22Rv1 (cell line): ENCODE results near the gene FUT8.
A peak's percentile ranks its signal among the peaks of the same experiment; 100 is the strongest.

Experiments
- H3K27ac ChIP-seq: fragments of 450-650 bp; 2 replicates; pipeline ENCODE4 v1.5.1; 2017
- ZFX ChIP-seq: fragments of 450-650 bp; IDR thresholded peaks from 2 replicates; pipeline ENCODE4 v1.6.1; 2017; ENCODE audit warnings: antibody characterized with exemption, borderline replicate concordance
- TF ChIP-seq, protein P1 (sequence below): fragments of 450-650 bp; IDR thresholded peaks from 2 replicates; pipeline ENCODE4 v1.5.1; 2017; ENCODE audit warnings: mild to moderate bottlenecking

The FUT8 gene

DNA sequence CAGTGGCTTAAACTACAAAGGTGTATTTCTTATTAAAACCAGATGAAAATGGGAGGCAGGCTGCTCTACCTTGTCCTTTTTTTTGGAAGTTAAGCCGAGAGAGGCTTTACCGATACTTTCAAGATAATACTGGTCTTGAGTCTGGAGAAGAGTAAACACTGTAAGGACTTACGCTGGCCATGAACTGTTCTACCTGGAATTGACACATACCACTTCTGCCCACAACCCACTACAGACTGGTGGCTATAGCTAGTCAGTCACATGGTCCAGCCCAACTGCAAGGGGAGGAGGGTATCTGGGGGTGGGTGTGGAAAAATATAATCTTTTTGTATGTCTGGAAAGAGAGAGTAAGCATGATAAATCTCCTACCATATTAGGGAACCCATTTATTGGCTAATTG lies 4.4 kb upstream of the FUT8 start:
- TF ChIP-seq, protein P1, sequence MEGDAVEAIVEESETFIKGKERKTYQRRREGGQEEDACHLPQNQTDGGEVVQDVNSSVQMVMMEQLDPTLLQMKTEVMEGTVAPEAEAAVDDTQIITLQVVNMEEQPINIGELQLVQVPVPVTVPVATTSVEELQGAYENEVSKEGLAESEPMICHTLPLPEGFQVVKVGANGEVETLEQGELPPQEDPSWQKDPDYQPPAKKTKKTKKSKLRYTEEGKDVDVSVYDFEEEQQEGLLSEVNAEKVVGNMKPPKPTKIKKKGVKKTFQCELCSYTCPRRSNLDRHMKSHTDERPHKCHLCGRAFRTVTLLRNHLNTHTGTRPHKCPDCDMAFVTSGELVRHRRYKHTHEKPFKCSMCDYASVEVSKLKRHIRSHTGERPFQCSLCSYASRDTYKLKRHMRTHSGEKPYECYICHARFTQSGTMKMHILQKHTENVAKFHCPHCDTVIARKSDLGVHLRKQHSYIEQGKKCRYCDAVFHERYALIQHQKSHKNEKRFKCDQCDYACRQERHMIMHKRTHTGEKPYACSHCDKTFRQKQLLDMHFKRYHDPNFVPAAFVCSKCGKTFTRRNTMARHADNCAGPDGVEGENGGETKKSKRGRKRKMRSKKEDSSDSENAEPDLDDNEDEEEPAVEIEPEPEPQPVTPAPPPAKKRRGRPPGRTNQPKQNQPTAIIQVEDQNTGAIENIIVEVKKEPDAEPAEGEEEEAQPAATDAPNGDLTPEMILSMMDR, result no peak
- no peak for TF ChIP-seq ZFX

DNA sequence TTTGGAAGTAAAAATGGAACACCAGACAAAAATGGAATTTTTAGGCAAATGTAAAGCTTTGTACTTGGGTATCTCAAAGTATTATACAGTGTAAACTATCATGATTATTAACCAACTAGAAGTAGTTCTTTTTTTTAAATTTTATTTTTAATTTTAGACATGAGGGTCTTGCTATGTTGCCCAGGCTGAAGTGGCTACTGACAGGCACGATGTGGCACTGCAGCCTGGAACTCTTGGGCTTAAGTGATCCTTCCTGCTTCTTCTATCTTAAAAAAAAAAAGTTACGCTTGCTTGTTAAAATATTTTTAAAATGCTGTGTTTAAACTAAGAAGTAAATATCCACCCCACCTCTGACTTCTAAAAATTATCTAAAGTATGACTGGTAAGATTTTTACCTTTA lies 1.9 kb upstream of the FUT8 start:
- no peak overlapping the region for H3K27ac ChIP-seq
- TF ChIP-seq, protein P1, result no peak
- no peak for TF ChIP-seq ZFX

More for the DNA sequence above, 4.4 kb upstream of the FUT8 start:
- H3K27ac ChIP-seq, result no peak overlapping the region

DNA sequence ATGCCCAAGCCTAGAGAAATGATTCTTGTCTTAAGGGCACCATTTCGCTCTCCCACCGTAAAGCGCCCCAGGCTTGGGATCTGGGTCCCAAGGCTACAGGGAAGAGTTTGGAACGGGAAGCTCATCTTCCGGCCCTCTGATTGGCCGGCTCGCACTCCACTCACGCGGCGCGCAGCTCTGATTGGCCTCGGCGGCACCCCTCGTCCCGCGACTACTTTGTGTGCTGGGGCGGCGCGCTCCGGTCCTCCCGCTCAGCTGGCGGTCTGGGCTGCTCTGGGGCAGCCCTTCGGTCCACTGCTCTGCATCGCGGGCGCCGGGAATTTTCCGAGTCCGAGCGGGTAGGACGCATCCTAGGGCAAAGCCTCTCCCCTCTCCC lies 886 bp upstream of the FUT8 start:
- H3K27ac ChIP-seq, result peak overlapping the region; percentile 90
- TF ChIP-seq, protein P1, result no peak
- no peak for TF ChIP-seq ZFX

DNA sequence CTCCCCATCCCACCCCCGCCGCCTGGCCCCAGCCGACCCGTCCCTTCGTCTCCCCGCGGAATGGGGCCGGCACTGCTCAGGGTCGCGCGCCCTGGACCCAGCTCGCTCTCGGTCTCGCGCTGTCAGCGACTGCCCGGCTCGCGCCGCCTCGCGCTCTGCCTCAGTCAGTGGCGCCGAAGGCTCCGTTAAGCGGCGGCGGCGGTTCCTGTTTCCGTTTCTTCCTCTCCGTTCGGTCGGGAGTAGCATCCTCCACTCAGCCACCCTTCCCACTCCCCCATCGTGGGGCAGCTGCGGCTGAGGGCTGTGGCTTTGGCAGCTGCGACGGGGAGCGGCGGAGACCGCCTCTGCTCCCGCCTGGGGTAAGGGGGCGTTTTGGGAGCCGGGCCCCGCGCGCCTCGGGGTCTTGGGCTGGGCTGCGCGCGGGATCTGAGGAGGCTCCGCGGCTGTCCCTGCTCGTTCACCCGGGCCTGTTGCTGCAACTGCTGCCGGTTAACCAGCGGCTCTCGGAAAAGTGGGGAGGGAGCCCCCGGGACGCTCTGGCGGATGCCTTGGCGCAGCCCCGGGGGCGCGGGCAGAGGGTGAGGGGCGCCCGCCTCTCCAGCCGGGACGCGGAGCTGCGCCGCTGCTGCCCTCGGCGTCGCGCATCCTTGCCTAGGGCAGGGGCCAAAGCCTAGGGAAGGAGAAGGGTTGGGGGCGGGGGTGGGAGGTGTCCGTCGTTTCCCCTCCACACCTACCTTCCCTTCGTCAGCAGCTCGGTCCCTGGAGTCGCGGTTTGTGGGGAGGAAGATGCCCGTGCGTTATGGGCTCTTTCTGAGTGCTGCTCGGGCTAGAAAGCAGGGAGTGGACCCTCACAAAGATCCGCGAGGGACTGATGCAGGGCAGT lies 567 bp downstream of the FUT8 start:
- TF ChIP-seq ZFX, result no peak
- TF ChIP-seq, protein P1, result no peak
- H3K27ac ChIP-seq, result peak overlapping the region; percentile 90

DNA sequence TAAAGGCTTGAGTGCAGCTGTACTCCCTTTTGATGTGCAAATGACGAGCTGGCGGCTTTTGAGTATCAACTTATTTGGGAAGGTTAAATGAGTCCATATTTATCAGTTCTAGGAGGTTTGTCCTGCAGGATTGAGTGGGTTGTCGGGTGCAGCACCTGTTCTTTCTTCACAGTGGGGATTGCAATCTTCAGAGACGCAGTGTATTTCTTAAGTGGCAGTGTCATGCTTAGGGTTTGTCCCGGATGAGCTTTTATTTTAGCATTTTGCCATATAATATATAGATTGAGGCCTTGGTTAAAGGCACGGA lies 1.2 kb downstream of the FUT8 start:
- no peak overlapping the region for H3K27ac ChIP-seq
- TF ChIP-seq, protein P1, result no peak
- TF ChIP-seq ZFX, result no peak

DNA sequence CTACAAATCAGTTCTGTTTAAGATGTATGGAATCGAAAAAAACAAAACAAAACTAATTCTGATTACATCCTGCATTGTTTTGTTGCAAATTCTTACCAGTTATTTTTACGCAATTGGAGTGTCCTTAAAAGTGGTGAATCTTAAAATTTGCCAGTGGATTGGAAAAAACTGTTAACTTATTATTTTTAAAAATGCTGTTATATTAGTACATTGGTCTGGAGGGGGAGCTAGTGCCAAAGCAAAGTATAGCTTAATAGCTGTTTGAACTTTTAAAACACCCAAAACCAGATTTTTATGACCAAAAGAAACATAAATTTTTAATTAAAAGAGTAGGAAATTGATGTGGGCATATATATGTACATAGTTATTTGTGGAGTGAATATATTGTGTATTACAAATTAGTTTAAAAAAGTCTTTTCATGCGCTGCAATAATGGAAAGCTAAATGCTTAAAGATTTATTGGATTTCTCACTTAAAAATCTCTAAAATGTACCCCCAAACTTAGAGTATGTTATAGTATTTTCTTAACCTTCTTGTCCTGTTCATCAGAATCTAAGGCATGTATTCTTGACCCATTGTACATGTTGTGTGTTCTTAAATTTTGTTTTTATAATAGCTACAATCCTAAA lies 2.5 kb downstream of the FUT8 start:
- TF ChIP-seq ZFX, result no peak
- TF ChIP-seq, protein P1, result peak; percentile 76
- no peak overlapping the region for H3K27ac ChIP-seq

DNA sequence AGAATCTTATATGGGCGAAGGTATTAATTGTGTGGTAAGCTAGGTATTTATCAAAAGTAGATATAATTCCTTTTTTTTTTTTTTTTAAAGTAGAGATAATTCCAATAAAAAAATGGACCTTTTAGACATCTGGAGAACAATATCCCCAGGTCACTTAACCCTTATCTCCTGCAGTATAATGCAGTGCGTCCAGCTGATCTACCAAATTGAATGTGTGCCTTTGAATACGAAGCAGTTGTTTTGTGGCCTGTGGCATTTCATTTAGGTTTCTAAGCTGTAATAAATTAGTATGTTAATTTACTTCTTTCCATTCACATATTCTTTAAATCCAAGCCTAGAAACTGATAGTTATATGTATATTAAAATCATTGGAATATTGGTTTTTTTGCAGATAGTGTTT lies 3.1 kb downstream of the FUT8 start:
- TF ChIP-seq, protein P1, result no peak
- TF ChIP-seq ZFX, result no peak
- no peak overlapping the region for H3K27ac ChIP-seq
